ENCODE data around the gene CROCC2. TPM values are rescaled to one million over a fixed set of nuclear protein-coding genes. Genes with fewer than 3 reads are reported as not detected.

CROCC2 gene
- polyA plus RNA-seq, 1 of the 3 experiments (the other 2 are of a cell fraction): not detected

DNA sequence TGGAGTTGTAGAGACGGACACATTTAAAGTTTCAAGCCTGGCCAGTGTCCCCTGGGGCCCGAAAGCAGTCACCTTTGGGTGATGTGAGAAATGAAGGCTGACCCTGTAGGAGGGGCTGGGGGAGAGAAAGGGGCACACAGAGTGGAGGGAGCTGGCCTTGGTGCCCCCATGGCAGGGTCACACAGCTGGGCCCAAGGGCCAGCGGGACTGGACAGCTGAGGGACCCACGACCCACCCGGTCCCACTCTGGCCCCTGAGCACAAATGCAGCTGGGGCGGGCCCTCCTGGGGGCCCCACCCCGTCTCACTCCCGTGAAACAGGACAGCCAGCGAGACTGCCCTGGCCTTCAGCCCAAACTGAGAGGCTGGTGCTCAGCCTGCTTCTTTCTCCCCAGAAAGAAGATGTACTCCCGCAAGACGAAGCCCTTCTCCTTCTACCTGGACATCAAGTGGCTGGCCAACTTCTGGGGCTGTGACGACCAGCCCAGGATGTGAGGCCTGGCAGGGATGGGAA lies 31.4 kb upstream of the CROCC2 start:
- CTCF ChIA-PET: interaction anchor here (0.7 to 4.6 kb wide), 2 partner anchors 23 to 330 kb away, joined by 3 to 20 read pairs; no protein-coding TSS in a partner anchor

DNA sequence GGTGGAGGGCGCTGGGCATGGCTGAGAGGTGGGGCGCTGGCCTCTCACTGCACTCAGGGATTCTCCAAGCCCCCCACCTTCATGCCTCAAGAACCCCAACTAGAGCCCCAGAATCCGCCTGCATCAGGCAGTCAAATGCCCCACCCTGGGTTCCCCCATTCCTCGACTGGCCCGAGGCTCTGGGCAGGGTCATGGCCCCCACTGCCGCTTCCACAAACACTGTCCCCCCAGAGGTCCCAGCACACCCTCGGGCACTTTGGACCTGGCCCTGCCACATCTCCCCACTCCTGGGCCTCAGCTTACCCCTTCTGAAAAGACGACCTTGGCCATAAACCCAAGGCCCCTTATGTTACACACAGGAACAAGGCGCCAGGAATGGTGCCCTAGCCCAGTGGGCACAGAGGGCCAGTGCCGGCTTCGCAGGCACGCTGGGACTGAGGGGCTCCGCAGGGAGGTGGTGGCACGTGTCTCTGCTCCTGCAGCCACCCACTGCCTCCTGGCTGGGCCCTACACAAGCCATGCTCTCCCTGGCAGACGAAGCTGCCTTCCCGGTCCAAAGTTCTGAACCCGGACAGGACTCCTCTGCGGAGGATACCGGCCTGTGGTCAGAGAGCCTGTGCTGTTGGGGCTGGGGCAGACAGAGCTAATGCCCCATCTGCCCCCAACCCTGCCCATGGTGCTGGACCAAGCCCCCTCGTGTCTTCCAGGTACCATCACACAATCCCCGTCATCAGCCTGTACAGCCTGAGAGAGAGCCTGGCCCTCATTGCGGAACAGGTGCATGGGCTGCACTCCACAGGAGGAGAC lies 30.7 kb upstream of the CROCC2 start:
- H3K9me2 ChIP-seq: no peaks in the 10 kb centered on the region
- H3K4me3 ChIP-seq (ENCODE audit: low read depth in 2 of 2, low read length in 1 of 2): no peak overlapping the region
- no peak overlapping the region for H3K27ac ChIP-seq (ENCODE audit: low read depth in 2 of 2, low read length in 1 of 2)
- WGBS (ENCODE audit: low lambda C conversion rate): 45% methylated on average over 8 of the region's 22 CpGs
- DNase-seq: peak; percentile 21
- H3K9ac ChIP-seq: no peak overlapping the region
- H2AFZ ChIP-seq (ENCODE audit: low read depth): no peak overlapping the region
- H3K9me3 ChIP-seq: no peaks in the 10 kb centered on the region
- CTCF ChIA-PET: interaction anchor here (0.9 to 4.6 kb wide), 3 partner anchors 23 to 39 kb away, joined by 3 to 20 read pairs (median 9); no protein-coding TSS in a partner anchor
- peaks cover 0 to 8% of the 10 kb centered on the region in 2 experiments; a peak in 1 of 4 replicates for H3K4me1 ChIP-seq (ENCODE audit: control insufficient read depth in 1 of 2, insufficient read depth in 2 of 2, low read depth in 1 of 2, low read length in 1 of 2)
- POLR2A ChIA-PET: no interaction called here
- H3K79me2 ChIP-seq (ENCODE audit: insufficient read depth): no peaks in the 10 kb centered on the region
- H3F3A ChIP-seq (replicated peaks; ENCODE audit: insufficient read depth): no peaks in the 10 kb centered on the region
- no peaks in the 10 kb centered on the region for H3K36me3 ChIP-seq (replicated peaks in 1 of 2; ENCODE audit: control insufficient read depth in 1 of 2, insufficient read depth in 2 of 2, low read length in 1 of 2)
- H3K27me3 ChIP-seq (ENCODE audit: insufficient read depth): no peaks in the 10 kb centered on the region
- H4K20me1 ChIP-seq (ENCODE audit: insufficient read depth): no peaks in the 10 kb centered on the region
- H3K4me2 ChIP-seq: no peak overlapping the region
- TF ChIP-seq GABPA (IDR thresholded peaks at IDR 0.05; ENCODE audit: low read depth): no peak
- TF ChIP-seq, protein P1, sequence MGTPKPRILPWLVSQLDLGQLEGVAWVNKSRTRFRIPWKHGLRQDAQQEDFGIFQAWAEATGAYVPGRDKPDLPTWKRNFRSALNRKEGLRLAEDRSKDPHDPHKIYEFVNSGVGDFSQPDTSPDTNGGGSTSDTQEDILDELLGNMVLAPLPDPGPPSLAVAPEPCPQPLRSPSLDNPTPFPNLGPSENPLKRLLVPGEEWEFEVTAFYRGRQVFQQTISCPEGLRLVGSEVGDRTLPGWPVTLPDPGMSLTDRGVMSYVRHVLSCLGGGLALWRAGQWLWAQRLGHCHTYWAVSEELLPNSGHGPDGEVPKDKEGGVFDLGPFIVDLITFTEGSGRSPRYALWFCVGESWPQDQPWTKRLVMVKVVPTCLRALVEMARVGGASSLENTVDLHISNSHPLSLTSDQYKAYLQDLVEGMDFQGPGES (IDR thresholded peaks at IDR 0.05; ENCODE audit: low read depth, low read length): no peak
- TF ChIP-seq EZH2phosphoT487 (IDR thresholded peaks at IDR 0.05; ENCODE audit: borderline replicate concordance, low read depth): no peak
- TF ChIP-seq, protein P2, sequence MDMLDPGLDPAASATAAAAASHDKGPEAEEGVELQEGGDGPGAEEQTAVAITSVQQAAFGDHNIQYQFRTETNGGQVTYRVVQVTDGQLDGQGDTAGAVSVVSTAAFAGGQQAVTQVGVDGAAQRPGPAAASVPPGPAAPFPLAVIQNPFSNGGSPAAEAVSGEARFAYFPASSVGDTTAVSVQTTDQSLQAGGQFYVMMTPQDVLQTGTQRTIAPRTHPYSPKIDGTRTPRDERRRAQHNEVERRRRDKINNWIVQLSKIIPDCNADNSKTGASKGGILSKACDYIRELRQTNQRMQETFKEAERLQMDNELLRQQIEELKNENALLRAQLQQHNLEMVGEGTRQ (IDR thresholded peaks at IDR 0.05; ENCODE audit: borderline replicate concordance, low read depth, low read length): no peak
- TF ChIP-seq, protein P3, sequence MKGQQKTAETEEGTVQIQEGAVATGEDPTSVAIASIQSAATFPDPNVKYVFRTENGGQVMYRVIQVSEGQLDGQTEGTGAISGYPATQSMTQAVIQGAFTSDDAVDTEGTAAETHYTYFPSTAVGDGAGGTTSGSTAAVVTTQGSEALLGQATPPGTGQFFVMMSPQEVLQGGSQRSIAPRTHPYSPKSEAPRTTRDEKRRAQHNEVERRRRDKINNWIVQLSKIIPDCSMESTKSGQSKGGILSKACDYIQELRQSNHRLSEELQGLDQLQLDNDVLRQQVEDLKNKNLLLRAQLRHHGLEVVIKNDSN (IDR thresholded peaks at IDR 0.05; ENCODE audit: borderline replicate concordance, low read depth): no peak
- no peak for TF ChIP-seq JUND (IDR thresholded peaks at IDR 0.05)
- TF ChIP-seq MEF2A (IDR thresholded peaks at IDR 0.05; ENCODE audit: borderline replicate concordance, low read depth): no peak
- no peak for TF ChIP-seq FOSL2 (IDR thresholded peaks at IDR 0.05; ENCODE audit: borderline replicate concordance, low read depth)
- TF ChIP-seq, protein P4, sequence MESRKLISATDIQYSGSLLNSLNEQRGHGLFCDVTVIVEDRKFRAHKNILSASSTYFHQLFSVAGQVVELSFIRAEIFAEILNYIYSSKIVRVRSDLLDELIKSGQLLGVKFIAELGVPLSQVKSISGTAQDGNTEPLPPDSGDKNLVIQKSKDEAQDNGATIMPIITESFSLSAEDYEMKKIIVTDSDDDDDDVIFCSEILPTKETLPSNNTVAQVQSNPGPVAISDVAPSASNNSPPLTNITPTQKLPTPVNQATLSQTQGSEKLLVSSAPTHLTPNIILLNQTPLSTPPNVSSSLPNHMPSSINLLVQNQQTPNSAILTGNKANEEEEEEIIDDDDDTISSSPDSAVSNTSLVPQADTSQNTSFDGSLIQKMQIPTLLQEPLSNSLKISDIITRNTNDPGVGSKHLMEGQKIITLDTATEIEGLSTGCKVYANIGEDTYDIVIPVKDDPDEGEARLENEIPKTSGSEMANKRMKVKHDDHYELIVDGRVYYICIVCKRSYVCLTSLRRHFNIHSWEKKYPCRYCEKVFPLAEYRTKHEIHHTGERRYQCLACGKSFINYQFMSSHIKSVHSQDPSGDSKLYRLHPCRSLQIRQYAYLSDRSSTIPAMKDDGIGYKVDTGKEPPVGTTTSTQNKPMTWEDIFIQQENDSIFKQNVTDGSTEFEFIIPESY (IDR thresholded peaks at IDR 0.05; ENCODE audit: borderline replicate concordance, low read depth): no peak
- no peak for TF ChIP-seq RCOR1 (IDR thresholded peaks at IDR 0.05; ENCODE audit: low read length)

More for the DNA sequence above, 31.4 kb upstream of the CROCC2 start:
- Histone ChIP-seq H3K9me2 (no peaks in the 10 kb centered on the region), H3K4me3 (ENCODE audit: low read depth in 2 of 2, low read length in 1 of 2) (no peak overlapping the region), H3K9me3 (no peaks in the 10 kb centered on the region), H4K20me1 (ENCODE audit: insufficient read depth) (no peaks in the 10 kb centered on the region), H3K4me1 (ENCODE audit: control insufficient read depth in 1 of 2, insufficient read depth in 2 of 2, low read depth in 1 of 2, low read length in 1 of 2) (peaks cover 0 to 8% of the 10 kb centered on the region in 2 experiments; a peak in 1 of 4 replicates), H3K27me3 (ENCODE audit: insufficient read depth) (no peaks in the 10 kb centered on the region), H3K9ac (no peak overlapping the region), H3K36me3 (replicated peaks in 1 of 2; ENCODE audit: control insufficient read depth in 1 of 2, insufficient read depth in 2 of 2, low read length in 1 of 2) (no peaks in the 10 kb centered on the region), H3F3A (replicated peaks; ENCODE audit: insufficient read depth) (no peaks in the 10 kb centered on the region), H3K79me2 (ENCODE audit: insufficient read depth) (no peaks in the 10 kb centered on the region), H3K4me2 (no peak overlapping the region), H2AFZ (ENCODE audit: low read depth) (no peak overlapping the region), H3K27ac (ENCODE audit: low read depth in 2 of 2, low read length in 1 of 2) (no peak overlapping the region)
- POLR2A ChIA-PET: no interaction called here
- 40% methylated on average over 2 of the region's 12 CpGs for WGBS (ENCODE audit: low lambda C conversion rate)
- no peak for TF ChIP-seq EP300 (IDR thresholded peaks at IDR 0.05; ENCODE audit: borderline replicate concordance in 1 of 2, low read depth in 1 of 2, low read length in 1 of 2)
- TF ChIP-seq NRF1 (IDR thresholded peaks at IDR 0.05; ENCODE audit: low read depth, low read length): no peak
- no peak for TF ChIP-seq GATA2 (CRISPR knock-in tag; IDR thresholded peaks at IDR 0.05)
- TF ChIP-seq, protein P4 (IDR thresholded peaks at IDR 0.05; ENCODE audit: borderline replicate concordance, low read depth): no peak
- TF ChIP-seq POLR2AphosphoS5 (IDR thresholded peaks at IDR 0.05; ENCODE audit: low read depth, low read length): no peak
- TF ChIP-seq TAF1 (IDR thresholded peaks at IDR 0.05; ENCODE audit: borderline replicate concordance, low read depth, low read length): no peak
- no peak for TF ChIP-seq GABPA (IDR thresholded peaks at IDR 0.05; ENCODE audit: low read depth)
- TF ChIP-seq EZH2phosphoT487 (IDR thresholded peaks at IDR 0.05; ENCODE audit: borderline replicate concordance, low read depth): no peak
- no peak for TF ChIP-seq RCOR1 (IDR thresholded peaks at IDR 0.05; ENCODE audit: low read length)
- TF ChIP-seq, protein P5, sequence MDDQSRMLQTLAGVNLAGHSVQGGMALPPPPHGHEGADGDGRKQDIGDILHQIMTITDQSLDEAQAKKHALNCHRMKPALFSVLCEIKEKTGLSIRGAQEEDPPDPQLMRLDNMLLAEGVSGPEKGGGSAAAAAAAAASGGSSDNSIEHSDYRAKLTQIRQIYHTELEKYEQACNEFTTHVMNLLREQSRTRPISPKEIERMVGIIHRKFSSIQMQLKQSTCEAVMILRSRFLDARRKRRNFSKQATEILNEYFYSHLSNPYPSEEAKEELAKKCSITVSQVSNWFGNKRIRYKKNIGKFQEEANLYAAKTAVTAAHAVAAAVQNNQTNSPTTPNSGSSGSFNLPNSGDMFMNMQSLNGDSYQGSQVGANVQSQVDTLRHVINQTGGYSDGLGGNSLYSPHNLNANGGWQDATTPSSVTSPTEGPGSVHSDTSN (IDR thresholded peaks at IDR 0.05): no peak
- no peak for DNase-seq
